Right lobe of liver (tissue), 6 donors: ENCODE data around the gene ADORA1. TPM values are rescaled to one million over a fixed set of nuclear protein-coding genes. Genes with fewer than 3 reads are reported as not detected.

Experiments
- ATAC-seq, 4 donors: fragments of 200-7000 bp; cut with Tn5 transposase; one replicate each; pipeline ENCODE4 v1.9.1; 2020; ENCODE audit warnings: mild to moderate bottlenecking in 4 of 4, moderate library complexity in 4 of 4
- DNase-seq, 3 donors: peaks; one replicate each; pipeline ENCODE4 v3.0.0-alpha.2; 2020
- H3K27ac ChIP-seq, 3 donors: fragments of 200-600 bp; one replicate each; pipeline ENCODE4 v1.8.0; 2022
- H3K27me3 ChIP-seq, 2 donors: fragments of 200-600 bp; one replicate each; pipeline ENCODE4 v1.8.0; 2022
- H3K36me3 ChIP-seq, 4 donors: fragments of 200-600 bp; sonication (generic) in 1 of 4; one replicate each; pipeline versions ENCODE4 v1.5.1 to v1.8.0; 2017 to 2022; ENCODE audit warnings: control low read depth in 1 of 4
- H3K4me1 ChIP-seq, 4 donors: fragments of 200-600 bp; sonication (generic) in 1 of 4; one replicate each; pipeline versions ENCODE4 v1.5.1 to v1.8.0; 2017 to 2022; ENCODE audit warnings: control low read depth in 1 of 4
- H3K4me3 ChIP-seq, 3 donors: fragments of 200-600 bp; one replicate each; pipeline ENCODE4 v1.8.0; 2022
- H3K9me3 ChIP-seq, 4 donors: fragments of 200-600 bp; sonication (generic) in 1 of 4; one replicate each; pipeline versions ENCODE4 v1.5.1 to v1.8.0; 2017 to 2022; ENCODE audit warnings: control low read depth in 1 of 4
- CTCF ChIP-seq, 4 donors: fragments of 200-600 bp in 3 of 4; fragments of 450-650 bp in 1 of 4; IDR thresholded peaks; one replicate each; pipeline versions ENCODE4 v1.5.1 to v1.8.0; 2016 to 2022; ENCODE audit warnings: antibody characterized with exemption in 4 of 4, mild to moderate bottlenecking in 2 of 4
- POLR2A ChIP-seq: fragments of 450-650 bp; IDR thresholded peaks from one replicate; pipeline ENCODE4 v1.6.1; 2017; ENCODE audit warnings: antibody characterized with exemption, mild to moderate bottlenecking
- WGBS: methylation state at CpG from one replicate; pipeline ENCODE4 v1.1.6; 2018; ENCODE audit warnings: low coverage, low lambda C conversion rate; ENCODE audit not compliant: insufficient coverage; ENCODE audit errors: missing lambda C conversion rate; 5-methylcytosine and 5-hydroxymethylcytosine counted together
- intact Hi-C, 2 donors: fragments of 100-400 bp; cut with DNase I; formaldehyde crosslinking; loops; one replicate each; pipeline versions ENCODE4 v1.11.2 to v1.14.1; 2022
- total RNA-seq, 6 experiments: library from RNA; depleted of rRNA in 2 of 6; stranded (reverse); fragments of >200 nt in 2 of 6; fragmentation: NEBNext Ultra II Directional in 3 of 6; extraction: Animal tissue kit (Norgen Biotek cat#: 25700) in 3 of 6; gene quantifications; one replicate each; pipeline versions ENCODE4 v1.1.0 to v1.2.4, GENCODE V29; 2016 to 2023
- donor health status: DM: no; HTN: yes; CAD: no.
- donor health status: DM: no; HTN: no; CAD: no.
- donor health status: DM: no; HTN: no; CAD: no.
- donor health status: DM: no; HTN: yes; CAD: no.
- donor health status: DM: no; HTN: yes; CAD: no.

ADORA1 gene
- total RNA-seq, 6 experiments from 2014 or later, result 0.31 to 0.78 (median 0.39) TPM; not detected in 1

- 44% methylated on average over 5 of the region's 9 CpGs for WGBS
- H3K27ac ChIP-seq, result no peak overlapping the region
- intact Hi-C loops, result no loop called here
- H3K9me3 ChIP-seq, result no peaks in the 10 kb centered on the region
- no peaks in the 10 kb centered on the region for H3K27me3 ChIP-seq
- H3K4me3 ChIP-seq, result no peak overlapping the region
- no peaks in the 10 kb centered on the region for H3K36me3 ChIP-seq
- H3K4me1 ChIP-seq, result no peaks in the 10 kb centered on the region
- peak in 2 of 4 donors; percentile 10 to 11 for ATAC-seq
- DNase-seq, result no peak
- no peak for TF ChIP-seq CTCF (IDR thresholded peaks at IDR 0.05)
- no peak for TF ChIP-seq POLR2A
Observed at GRCh38 chr1:203177470-203178039, 50.0 kb downstream of the ADORA1 start.

- TF ChIP-seq CTCF (IDR thresholded peaks at IDR 0.05) (no peak), POLR2A (no peak)
- no peaks in the 10 kb centered on the region for H3K27me3 ChIP-seq
- no peak overlapping the region for H3K27ac ChIP-seq
- 31% methylated on average over 3 of the region's 5 CpGs for WGBS
- H3K4me1 ChIP-seq, result no peaks in the 10 kb centered on the region
- DNase-seq (no peak), ATAC-seq (no peak)
- H3K36me3 ChIP-seq, result no peaks in the 10 kb centered on the region
- H3K4me3 ChIP-seq, result no peak overlapping the region
- intact Hi-C loops, result no loop called here
- H3K9me3 ChIP-seq, result no peaks in the 10 kb centered on the region
Observed at GRCh38 chr1:203178083-203178482, 50.6 kb downstream of the ADORA1 start.

- no peak overlapping the region for H3K27ac ChIP-seq
- no peak for DNase-seq
- intact Hi-C loops, result no loop called here
Observed at GRCh38 chr1:203178821-203179666, 51.5 kb downstream of the ADORA1 start.

GRCh38 chr1:203179667-203180005 is 52.1 kb downstream of the ADORA1 start:
- WGBS, result 60% methylated on average over 1 of the region's 10 CpGs
- no peak for DNase-seq

More at GRCh38 chr1:203178821-203179666, 51.5 kb downstream of the ADORA1 start:
- H3K4me3 ChIP-seq, result no peak overlapping the region
- 88% methylated on average over 8 of the region's 14 CpGs for WGBS
- H3K27me3 ChIP-seq, result no peaks in the 10 kb centered on the region
- H3K9me3 ChIP-seq, result no peaks in the 10 kb centered on the region
- no peaks in the 10 kb centered on the region for H3K36me3 ChIP-seq
- TF ChIP-seq POLR2A, result no peak
- no peak for TF ChIP-seq CTCF (IDR thresholded peaks at IDR 0.05)
- no peaks in the 10 kb centered on the region for H3K4me1 ChIP-seq
- ATAC-seq, result no peak

More at GRCh38 chr1:203179667-203180005, 52.1 kb downstream of the ADORA1 start:
- no peak for ATAC-seq
- intact Hi-C loops, result no loop called here
- Histone ChIP-seq H3K36me3 (no peaks in the 10 kb centered on the region), H3K27ac (no peak overlapping the region), H3K27me3 (no peaks in the 10 kb centered on the region), H3K4me3 (no peak overlapping the region), H3K9me3 (no peaks in the 10 kb centered on the region), H3K4me1 (no peaks in the 10 kb centered on the region)
- no peak for TF ChIP-seq CTCF (IDR thresholded peaks at IDR 0.05)
- no peak for TF ChIP-seq POLR2A
